Measurements from ENCODE around the gene ENDOV. TPM values are rescaled to one million over a fixed set of nuclear protein-coding genes. Genes with fewer than 3 reads are reported as not detected.
A peak's percentile ranks its signal among the peaks of the same experiment; 100 is the strongest.

The ENDOV gene
- total and polyA plus RNA-seq, 2 of the 13 experiments (the other 11 are each of a cell fraction or from before 2014, with no cell fraction given) = 15.1 to 17.1 TPM

DNA sequence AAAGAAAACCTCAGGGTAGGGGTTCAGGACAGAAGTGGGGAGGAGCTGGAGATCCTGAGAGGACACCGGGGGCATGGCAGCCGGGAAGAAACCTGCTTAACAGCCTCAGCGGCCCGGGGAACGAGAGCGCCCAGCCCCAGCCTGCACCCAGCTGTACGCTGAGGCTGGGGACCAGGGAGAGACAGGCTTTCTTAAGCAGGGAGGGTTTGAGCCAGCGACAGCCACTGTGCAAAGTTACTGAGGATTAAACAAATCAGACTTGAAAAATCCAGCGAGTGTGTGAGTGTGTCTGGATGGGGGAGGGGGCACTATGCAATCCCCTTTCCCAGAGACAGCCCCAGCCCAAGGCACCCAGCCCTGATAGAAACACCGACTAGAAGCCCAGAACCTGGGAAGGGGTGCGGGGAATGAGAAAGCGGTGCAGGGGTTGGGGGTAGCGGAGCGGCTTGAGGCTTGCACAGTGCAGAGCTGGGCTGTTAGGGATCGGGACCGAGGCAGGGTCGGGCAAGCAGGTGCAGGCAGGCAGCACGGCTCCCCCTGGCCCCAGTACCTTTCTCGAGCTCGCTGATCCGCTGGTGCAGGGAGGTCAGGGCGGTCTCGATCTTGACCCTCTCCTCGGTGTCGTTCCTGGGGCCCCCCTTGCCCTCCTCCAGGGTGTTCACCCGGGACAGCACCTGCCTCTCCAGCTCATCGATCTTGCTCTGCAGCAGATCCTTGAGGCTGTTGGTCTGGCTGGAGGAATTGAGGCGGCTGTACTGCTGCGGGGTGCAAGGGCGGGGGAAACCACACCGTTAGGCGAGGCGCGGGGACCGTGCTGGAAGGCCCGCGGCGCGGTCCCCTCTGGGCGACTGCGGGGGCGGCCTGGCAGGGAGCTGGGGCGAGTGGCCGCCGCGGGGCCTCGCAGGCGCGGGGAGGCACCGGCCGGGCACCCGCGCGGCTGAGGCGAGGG, 60.3 kb downstream of the ENDOV start:
- Histone ChIP-seq H3K4me3 (replicated peaks in 1 of 3; ENCODE audit: insufficient read depth in 1 of 3, low read depth in 2 of 3, low read length in 3 of 3) (peak overlapping the region in 1 of 3 experiments; percentile 5; a peak in 1 of 6 replicates), H3K4me1 (ENCODE audit: insufficient read depth, low read length) (peaks cover 33% of the 10 kb centered on the region), H3K27me3 (ENCODE audit: control insufficient read depth in 1 of 2, insufficient read depth in 2 of 2, low read length in 2 of 2) (peaks cover 65 to 97% of the 10 kb centered on the region in 2 experiments), H4K20me1 (ENCODE audit: insufficient read depth, low read length) (peaks cover 21% of the 10 kb centered on the region; the same call in 1 of the 2 replicates), H3K9ac (ENCODE audit: insufficient read depth, low read depth, low read length) (no peak overlapping the region), H3K4me2 (ENCODE audit: low read depth, low read length) (no peak overlapping the region), H3K79me2 (ENCODE audit: insufficient read depth, low read length) (no peaks in the 10 kb centered on the region), H3K36me3 (replicated peaks in 1 of 2; ENCODE audit: control insufficient read depth in 1 of 2, insufficient read depth in 2 of 2, low read length in 2 of 2) (no peaks in the 10 kb centered on the region), H3K9me3 (ENCODE audit: low read length) (no peaks in the 10 kb centered on the region), H3K27ac (ENCODE audit: extremely low read length, insufficient read depth, low read length) (no peak overlapping the region), H2AFZ (ENCODE audit: low read length) (no peak overlapping the region)
- DNase-seq (ENCODE audit: low spot score) (no peak), ATAC-seq (0 out of 3 replicates have a peak, but pooled peaks have one; percentile 2), FAIRE-seq (no peak)
- ChIA-PET POLR2A (interaction anchor here (1.5 kb wide), 1 partner anchor 20 kb away, joined by 8 read pairs; no protein-coding TSS in a partner anchor), CTCF (ENCODE audit: low intra/inter-chr PET ratio, low total read pairs) (no interaction called here)
- in situ Hi-C loops (cut with HindIII; ENCODE audit: extremely low pct_ligation_motif_present, low pct_unique_long_range_greater_than_20kb) (no loop called here), intact Hi-C loops (cut with micrococcal nuclease; ENCODE audit: unreplicated experiment) (loop anchor here (5.0 kb wide), 1 partner anchor 912 kb away; no protein-coding TSS in a partner anchor)
- no TSS peak for BruUV-seq (replicated peaks)
- 22% methylated on average over 40 of the region's 55 CpGs for WGBS (ENCODE audit: low lambda C conversion rate)
- TF ChIP-seq NFRKB (IDR thresholded peaks at IDR 0.05) (no peak), ZNF780A (CRISPR knock-in tag; IDR thresholded peaks at IDR 0.05) (no peak), ZBTB38 (CRISPR knock-in tag; IDR thresholded peaks at IDR 0.05) (0 out of 2 replicates have a peak, but pooled peaks have one; percentile 30), LBX2 (CRISPR knock-in tag; IDR thresholded peaks at IDR 0.05; ENCODE audit: borderline replicate concordance) (no peak), ZNF574 (CRISPR knock-in tag; IDR thresholded peaks at IDR 0.05) (no peak), ZNF768 (CRISPR knock-in tag; IDR thresholded peaks at IDR 0.05) (0 out of 2 replicates have a peak, but pooled peaks have one; percentile 12), TBP (CRISPR knock-in tag; IDR thresholded peaks at IDR 0.05) (no peak), THAP8 (CRISPR knock-in tag; IDR thresholded peaks at IDR 0.05; ENCODE audit: borderline replicate concordance) (no peak), PCBP1 (IDR thresholded peaks at IDR 0.05; ENCODE audit: borderline replicate concordance, low read depth, low read length) (no peak), ZNF644 (CRISPR knock-in tag; IDR thresholded peaks at IDR 0.05; ENCODE audit: low read depth) (no peak), THYN1 (CRISPR knock-in tag; IDR thresholded peaks at IDR 0.05; ENCODE audit: borderline replicate concordance, low read depth) (no peak), ZBTB7A (CRISPR knock-in tag; IDR thresholded peaks at IDR 0.05) (no peak), MAFG (CRISPR knock-in tag; IDR thresholded peaks at IDR 0.05) (no peak), MTF2 (CRISPR knock-in tag; IDR thresholded peaks at IDR 0.05; ENCODE audit: borderline replicate concordance) (0 out of 2 replicates have a peak, but pooled peaks have one; percentile 10), EZH2 (conservative IDR thresholded peaks at IDR 0.05; ENCODE audit: low read depth, low read length) (peak; percentile 97)
- TF ChIP-seq, protein P1, sequence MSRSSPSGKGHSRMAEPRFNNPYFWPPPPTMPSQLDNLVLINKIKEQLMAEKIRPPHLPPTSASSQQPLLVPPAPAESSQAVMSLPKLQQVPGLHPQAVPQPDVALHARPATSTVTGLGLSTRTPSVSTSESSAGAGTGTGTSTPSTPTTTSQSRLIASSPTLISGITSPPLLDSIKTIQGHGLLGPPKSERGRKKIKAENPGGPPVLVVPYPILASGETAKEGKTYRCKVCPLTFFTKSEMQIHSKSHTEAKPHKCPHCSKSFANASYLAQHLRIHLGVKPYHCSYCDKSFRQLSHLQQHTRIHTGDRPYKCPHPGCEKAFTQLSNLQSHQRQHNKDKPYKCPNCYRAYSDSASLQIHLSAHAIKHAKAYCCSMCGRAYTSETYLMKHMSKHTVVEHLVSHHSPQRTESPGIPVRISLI (CRISPR knock-in tag; IDR thresholded peaks at IDR 0.05; ENCODE audit: borderline replicate concordance) = no peak
- TF ChIP-seq, protein P2, sequence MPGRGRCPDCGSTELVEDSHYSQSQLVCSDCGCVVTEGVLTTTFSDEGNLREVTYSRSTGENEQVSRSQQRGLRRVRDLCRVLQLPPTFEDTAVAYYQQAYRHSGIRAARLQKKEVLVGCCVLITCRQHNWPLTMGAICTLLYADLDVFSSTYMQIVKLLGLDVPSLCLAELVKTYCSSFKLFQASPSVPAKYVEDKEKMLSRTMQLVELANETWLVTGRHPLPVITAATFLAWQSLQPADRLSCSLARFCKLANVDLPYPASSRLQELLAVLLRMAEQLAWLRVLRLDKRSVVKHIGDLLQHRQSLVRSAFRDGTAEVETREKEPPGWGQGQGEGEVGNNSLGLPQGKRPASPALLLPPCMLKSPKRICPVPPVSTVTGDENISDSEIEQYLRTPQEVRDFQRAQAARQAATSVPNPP (CRISPR knock-in tag; IDR thresholded peaks at IDR 0.05) = no peak
